ENCODE data around the gene KCND1.

DNA sequence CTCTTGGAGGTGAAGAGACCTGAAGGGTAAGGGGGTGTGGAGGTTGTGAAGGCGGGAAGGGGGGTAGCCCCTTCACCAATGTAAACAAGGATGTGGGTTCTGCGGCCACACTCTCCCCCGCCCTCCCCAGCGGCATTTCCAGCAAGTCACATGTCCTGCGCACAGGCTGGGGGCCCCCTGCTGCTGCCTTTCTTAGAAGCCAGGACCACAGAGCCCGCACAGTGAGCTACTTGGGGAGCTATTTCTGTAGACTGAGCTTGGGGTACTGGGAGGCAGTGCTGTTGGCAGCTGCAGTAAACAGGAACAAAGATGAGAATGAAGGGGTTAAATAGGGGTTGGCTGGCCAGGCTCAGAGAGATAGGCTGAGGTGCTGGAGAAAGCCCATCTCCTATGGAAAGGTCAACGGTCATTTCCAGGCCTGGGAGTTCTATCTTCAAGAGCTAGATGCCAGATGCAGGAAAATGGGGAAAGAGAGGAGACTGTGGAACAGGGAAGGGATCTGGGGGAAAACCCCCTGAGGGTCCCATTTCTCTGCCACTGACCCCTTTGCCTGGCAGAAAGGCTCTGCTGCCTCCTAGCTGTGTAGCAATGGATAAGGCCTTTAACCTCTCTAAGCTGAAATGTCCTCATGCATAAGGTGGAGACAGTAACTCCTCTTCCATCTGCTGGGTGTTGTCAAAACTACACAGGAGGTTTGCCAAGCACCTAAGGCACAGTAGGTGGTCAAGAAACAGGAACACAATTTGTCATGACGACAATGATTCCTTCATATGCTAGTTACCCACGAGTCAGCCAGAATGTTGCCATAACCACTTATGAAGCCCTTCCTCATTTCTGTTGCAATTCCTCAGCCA, 34.4 kb downstream of the KCND1 start:
- TF ChIP-seq, protein P1, sequence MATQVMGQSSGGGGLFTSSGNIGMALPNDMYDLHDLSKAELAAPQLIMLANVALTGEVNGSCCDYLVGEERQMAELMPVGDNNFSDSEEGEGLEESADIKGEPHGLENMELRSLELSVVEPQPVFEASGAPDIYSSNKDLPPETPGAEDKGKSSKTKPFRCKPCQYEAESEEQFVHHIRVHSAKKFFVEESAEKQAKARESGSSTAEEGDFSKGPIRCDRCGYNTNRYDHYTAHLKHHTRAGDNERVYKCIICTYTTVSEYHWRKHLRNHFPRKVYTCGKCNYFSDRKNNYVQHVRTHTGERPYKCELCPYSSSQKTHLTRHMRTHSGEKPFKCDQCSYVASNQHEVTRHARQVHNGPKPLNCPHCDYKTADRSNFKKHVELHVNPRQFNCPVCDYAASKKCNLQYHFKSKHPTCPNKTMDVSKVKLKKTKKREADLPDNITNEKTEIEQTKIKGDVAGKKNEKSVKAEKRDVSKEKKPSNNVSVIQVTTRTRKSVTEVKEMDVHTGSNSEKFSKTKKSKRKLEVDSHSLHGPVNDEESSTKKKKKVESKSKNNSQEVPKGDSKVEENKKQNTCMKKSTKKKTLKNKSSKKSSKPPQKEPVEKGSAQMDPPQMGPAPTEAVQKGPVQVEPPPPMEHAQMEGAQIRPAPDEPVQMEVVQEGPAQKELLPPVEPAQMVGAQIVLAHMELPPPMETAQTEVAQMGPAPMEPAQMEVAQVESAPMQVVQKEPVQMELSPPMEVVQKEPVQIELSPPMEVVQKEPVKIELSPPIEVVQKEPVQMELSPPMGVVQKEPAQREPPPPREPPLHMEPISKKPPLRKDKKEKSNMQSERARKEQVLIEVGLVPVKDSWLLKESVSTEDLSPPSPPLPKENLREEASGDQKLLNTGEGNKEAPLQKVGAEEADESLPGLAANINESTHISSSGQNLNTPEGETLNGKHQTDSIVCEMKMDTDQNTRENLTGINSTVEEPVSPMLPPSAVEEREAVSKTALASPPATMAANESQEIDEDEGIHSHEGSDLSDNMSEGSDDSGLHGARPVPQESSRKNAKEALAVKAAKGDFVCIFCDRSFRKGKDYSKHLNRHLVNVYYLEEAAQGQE (IDR thresholded peaks at IDR 0.05; ENCODE audit: borderline replicate concordance): no peak
- TF ChIP-seq CTCF (IDR thresholded peaks at IDR 0.05; ENCODE audit: poor library complexity, severe bottlenecking): no peak
- TF ChIP-seq EZH2 (IDR thresholded peaks at IDR 0.05; ENCODE audit: borderline replicate concordance, insufficient read depth, low read length, poor library complexity, severe bottlenecking): no peak
- no peak for TF ChIP-seq POLR2AphosphoS5 (IDR thresholded peaks at IDR 0.05)
